ENCODE measurements around the gene TRAK2.

DNA sequence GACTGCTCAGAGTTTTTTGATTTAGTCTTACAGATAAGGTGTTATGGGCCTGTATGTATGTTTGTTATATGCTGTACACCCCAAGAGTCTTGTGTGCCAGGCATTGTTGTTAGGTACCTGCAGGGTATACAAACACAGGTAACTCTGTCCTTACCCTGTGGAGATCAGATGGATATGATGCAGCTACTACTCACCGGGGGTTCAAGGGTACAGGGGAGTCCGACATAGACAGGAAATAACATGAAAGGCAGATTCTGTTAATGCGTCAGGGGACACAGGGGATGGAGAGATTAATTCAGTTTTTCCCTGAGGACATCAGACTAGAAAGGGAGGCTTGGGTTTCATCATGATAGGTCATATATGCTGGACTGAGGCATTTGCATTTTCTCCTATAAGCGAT is 31.3 kb downstream of the TRAK2 start:
- no peak for TF ChIP-seq POLR2AphosphoS5 (IDR thresholded peaks at IDR 0.05)
- TF ChIP-seq, protein P1, sequence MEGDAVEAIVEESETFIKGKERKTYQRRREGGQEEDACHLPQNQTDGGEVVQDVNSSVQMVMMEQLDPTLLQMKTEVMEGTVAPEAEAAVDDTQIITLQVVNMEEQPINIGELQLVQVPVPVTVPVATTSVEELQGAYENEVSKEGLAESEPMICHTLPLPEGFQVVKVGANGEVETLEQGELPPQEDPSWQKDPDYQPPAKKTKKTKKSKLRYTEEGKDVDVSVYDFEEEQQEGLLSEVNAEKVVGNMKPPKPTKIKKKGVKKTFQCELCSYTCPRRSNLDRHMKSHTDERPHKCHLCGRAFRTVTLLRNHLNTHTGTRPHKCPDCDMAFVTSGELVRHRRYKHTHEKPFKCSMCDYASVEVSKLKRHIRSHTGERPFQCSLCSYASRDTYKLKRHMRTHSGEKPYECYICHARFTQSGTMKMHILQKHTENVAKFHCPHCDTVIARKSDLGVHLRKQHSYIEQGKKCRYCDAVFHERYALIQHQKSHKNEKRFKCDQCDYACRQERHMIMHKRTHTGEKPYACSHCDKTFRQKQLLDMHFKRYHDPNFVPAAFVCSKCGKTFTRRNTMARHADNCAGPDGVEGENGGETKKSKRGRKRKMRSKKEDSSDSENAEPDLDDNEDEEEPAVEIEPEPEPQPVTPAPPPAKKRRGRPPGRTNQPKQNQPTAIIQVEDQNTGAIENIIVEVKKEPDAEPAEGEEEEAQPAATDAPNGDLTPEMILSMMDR (IDR thresholded peaks at IDR 0.05 in 8 of 11, conservative IDR thresholded peaks at IDR 0.05 in 3 of 11) = no peak
